Natural killer cell (primary cell): Measurements from ENCODE around the gene SLC7A7. TPM values are rescaled to one million over a fixed set of nuclear protein-coding genes. Genes with fewer than 3 reads are reported as not detected.

Experiments
- ATAC-seq, 3 donors: fragments of 150-1000 bp in 2 of 3; fragments of 200-7000 bp in 1 of 3; cut with Tn5 transposase; 1 replicate in 1 of 3; 2 replicates in 2 of 3; pipeline ENCODE4 v1.10.0; 2021; ENCODE audit warnings: mild to moderate bottlenecking in 2 of 3, moderate library complexity in 2 of 3
- DNase-seq, 2 donors: peaks; one replicate each; pipeline versions ENCODE4 v3.0.0 to v3.0.0-alpha.2; 2013 to 2021; ENCODE audit warnings: mixed read lengths in 1 of 2
- H3K27ac ChIP-seq: one replicate; pipeline ENCODE4 v1.5.1; 2013; ENCODE audit warnings: mild to moderate bottlenecking, low read length
- H3K27me3 ChIP-seq: one replicate; pipeline ENCODE4 v1.6.1; 2013; ENCODE audit warnings: low read length; ENCODE audit not compliant: control insufficient read depth, insufficient read depth
- H3K36me3 ChIP-seq: one replicate; pipeline ENCODE4 v1.6.1; 2013; ENCODE audit warnings: low read length; ENCODE audit not compliant: control insufficient read depth, insufficient read depth
- H3K4me1 ChIP-seq: one replicate; pipeline ENCODE4 v1.6.1; 2013; ENCODE audit warnings: low read length; ENCODE audit not compliant: control insufficient read depth, insufficient read depth
- H3K4me3 ChIP-seq: one replicate; pipeline ENCODE4 v1.5.1; 2013; ENCODE audit warnings: low read length
- H3K9me3 ChIP-seq: one replicate; pipeline ENCODE4 v1.6.1; 2013; ENCODE audit warnings: low read length; ENCODE audit not compliant: control insufficient read depth, insufficient read depth
- H3K27ac Mint-ChIP-seq, 2 donors: one replicate each; pipeline ENCODE4 v1.8.0; 2022; ENCODE audit warnings: mild to moderate bottlenecking in 2 of 2, mixed read lengths in 2 of 2, moderate library complexity in 1 of 2
- H3K27me3 Mint-ChIP-seq, 2 donors: one replicate each; pipeline ENCODE4 v1.8.0; 2022; ENCODE audit warnings: low read depth in 2 of 2, mixed read lengths in 2 of 2
- H3K36me3 Mint-ChIP-seq: one replicate; pipeline ENCODE4 v1.8.0; 2022; ENCODE audit warnings: mixed read lengths
- H3K4me1 Mint-ChIP-seq, 2 donors: one replicate each; pipeline ENCODE4 v1.8.0; 2022; ENCODE audit warnings: mixed read lengths in 2 of 2
- H3K4me3 Mint-ChIP-seq: one replicate; pipeline ENCODE4 v1.8.0; 2022; ENCODE audit warnings: mild to moderate bottlenecking, moderate library complexity, mixed read lengths
- H3K9me3 Mint-ChIP-seq, 2 donors: one replicate each; pipeline ENCODE4 v1.8.0; 2022; ENCODE audit warnings: mixed read lengths in 2 of 2
- WGBS: methylation state at CpG from one replicate; pipeline ENCODE4 v1.1.7; 2013; ENCODE audit warnings: missing lambda C conversion rate; ENCODE audit not compliant: insufficient coverage; 5-methylcytosine and 5-hydroxymethylcytosine counted together
- intact Hi-C: fragments of 100-400 bp; cut with micrococcal nuclease; formaldehyde crosslinking; loops from one replicate; pipeline ENCODE4 v1.14.2; 2022
- total RNA-seq, 4 donors: library from RNA; stranded (reverse); fragments of 120-200 nt in 1 of 4; gene quantifications; one replicate each; pipeline versions ENCODE4 v1.2.3 to v1.2.4, GENCODE V29; 2013 to 2022
- TF ChIP-seq, protein P1 (sequence below): fragments of 200-600 bp; IDR thresholded peaks from one replicate; pipeline ENCODE4 v1.8.0; 2022; ENCODE audit warnings: antibody characterized with exemption

Gene SLC7A7
- total RNA-seq, 3 donors from 2014 or later (not counting 1 experiment from before 2014, with no cell fraction given) = 4.3 to 16.8 (median 9.6) TPM

DNA sequence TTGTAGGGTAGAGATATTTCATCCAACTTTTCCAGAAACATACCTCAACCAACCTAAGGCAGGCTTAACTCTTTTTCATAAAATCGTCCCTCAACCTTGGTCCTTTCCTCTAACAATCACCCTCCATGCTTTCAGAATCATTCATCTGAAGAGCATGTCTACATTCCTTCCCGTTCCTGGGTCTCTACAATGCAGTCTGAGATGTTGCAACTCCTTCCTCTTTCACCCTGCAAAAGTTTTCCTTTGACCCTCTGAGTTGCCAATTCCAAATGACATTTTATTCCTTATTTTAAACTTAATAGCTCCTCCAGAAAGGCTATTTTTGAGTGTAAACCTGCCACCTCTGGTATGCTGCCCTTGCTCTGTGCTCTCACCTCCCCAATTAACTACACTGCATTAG is 16.7 kb downstream of the SLC7A7 start:
- Mint-ChIP-seq H3K4me3 (no peak overlapping the region), H3K36me3 (no peaks in the 10 kb centered on the region), H3K9me3 (no peaks in the 10 kb centered on the region), H3K27me3 (peaks cover 40 to 41% of the 10 kb centered on the region in 2 donors), H3K4me1 (no peaks in the 10 kb centered on the region), H3K27ac (no peak overlapping the region)
- Histone ChIP-seq H3K4me3 (no peak overlapping the region), H3K9me3 (no peaks in the 10 kb centered on the region), H3K27ac (no peak overlapping the region), H3K27me3 (no peaks in the 10 kb centered on the region), H3K4me1 (no peaks in the 10 kb centered on the region), H3K36me3 (no peaks in the 10 kb centered on the region)
- intact Hi-C loops = no loop called here
- WGBS = 38% methylated on average over 2 of the region's 2 CpGs
- TF ChIP-seq, protein P1, sequence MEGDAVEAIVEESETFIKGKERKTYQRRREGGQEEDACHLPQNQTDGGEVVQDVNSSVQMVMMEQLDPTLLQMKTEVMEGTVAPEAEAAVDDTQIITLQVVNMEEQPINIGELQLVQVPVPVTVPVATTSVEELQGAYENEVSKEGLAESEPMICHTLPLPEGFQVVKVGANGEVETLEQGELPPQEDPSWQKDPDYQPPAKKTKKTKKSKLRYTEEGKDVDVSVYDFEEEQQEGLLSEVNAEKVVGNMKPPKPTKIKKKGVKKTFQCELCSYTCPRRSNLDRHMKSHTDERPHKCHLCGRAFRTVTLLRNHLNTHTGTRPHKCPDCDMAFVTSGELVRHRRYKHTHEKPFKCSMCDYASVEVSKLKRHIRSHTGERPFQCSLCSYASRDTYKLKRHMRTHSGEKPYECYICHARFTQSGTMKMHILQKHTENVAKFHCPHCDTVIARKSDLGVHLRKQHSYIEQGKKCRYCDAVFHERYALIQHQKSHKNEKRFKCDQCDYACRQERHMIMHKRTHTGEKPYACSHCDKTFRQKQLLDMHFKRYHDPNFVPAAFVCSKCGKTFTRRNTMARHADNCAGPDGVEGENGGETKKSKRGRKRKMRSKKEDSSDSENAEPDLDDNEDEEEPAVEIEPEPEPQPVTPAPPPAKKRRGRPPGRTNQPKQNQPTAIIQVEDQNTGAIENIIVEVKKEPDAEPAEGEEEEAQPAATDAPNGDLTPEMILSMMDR = no peak
- ATAC-seq = no peak
- DNase-seq = no peak

DNA sequence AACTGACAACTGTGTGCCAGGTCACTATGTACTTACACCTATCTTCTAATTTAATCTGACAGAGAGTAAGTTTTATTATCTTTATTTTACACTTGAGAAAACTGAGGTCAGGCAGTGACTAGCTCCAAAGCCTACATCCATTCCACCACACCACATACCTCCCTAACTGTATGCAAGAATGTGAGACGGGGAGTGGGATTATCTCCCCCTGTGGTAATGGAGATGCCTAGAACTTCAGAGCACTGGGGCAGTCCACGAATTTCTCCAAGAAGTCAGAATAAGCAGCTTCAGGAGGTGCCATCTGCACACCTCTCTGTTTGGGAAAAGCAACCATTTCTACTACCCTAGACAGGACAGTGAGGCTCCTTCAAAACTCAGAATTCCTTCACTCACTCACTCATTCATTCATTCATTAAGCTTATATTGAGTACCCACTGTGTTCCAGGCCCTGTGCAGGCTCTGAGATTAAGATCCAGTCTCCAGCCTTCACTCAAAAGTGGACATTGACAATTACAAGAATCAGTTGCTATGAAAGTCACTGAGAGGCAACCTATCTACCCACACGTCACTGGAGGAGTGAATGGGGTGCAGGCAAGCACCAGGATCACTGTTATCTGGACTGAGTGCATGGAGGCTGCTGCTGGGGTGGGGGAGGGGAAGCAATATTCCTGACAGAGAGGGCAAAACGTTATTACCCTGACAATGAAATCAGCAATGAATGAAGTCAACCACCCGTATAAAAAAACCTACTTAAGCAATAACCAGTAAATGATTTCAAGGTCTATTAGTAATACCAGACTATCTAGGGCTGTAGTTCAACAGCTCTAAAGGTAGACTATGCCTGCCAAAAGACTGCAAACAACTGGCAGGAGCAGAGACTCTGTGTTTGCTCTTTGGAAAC is 18.0 kb downstream of the SLC7A7 start:
- H3K27ac ChIP-seq = no peak overlapping the region
- no peak for DNase-seq
- 77% methylated on average over 4 of the region's 5 CpGs for WGBS
- H3K4me1 ChIP-seq = no peaks in the 10 kb centered on the region
- no peaks in the 10 kb centered on the region for H3K36me3 ChIP-seq
- no peaks in the 10 kb centered on the region for H3K27me3 ChIP-seq
- no peak overlapping the region for H3K27ac Mint-ChIP-seq
- no peaks in the 10 kb centered on the region for H3K36me3 Mint-ChIP-seq
- no peaks in the 10 kb centered on the region for H3K9me3 ChIP-seq
- H3K27me3 Mint-ChIP-seq = peaks cover 29 to 34% of the 10 kb centered on the region in 2 donors
- H3K4me3 ChIP-seq = no peak overlapping the region
- no peak overlapping the region for H3K4me3 Mint-ChIP-seq
- no peak for ATAC-seq
- TF ChIP-seq, protein P1 = no peak
- H3K9me3 Mint-ChIP-seq = no peaks in the 10 kb centered on the region
- H3K4me1 Mint-ChIP-seq = no peaks in the 10 kb centered on the region
- intact Hi-C loops = no loop called here

DNA sequence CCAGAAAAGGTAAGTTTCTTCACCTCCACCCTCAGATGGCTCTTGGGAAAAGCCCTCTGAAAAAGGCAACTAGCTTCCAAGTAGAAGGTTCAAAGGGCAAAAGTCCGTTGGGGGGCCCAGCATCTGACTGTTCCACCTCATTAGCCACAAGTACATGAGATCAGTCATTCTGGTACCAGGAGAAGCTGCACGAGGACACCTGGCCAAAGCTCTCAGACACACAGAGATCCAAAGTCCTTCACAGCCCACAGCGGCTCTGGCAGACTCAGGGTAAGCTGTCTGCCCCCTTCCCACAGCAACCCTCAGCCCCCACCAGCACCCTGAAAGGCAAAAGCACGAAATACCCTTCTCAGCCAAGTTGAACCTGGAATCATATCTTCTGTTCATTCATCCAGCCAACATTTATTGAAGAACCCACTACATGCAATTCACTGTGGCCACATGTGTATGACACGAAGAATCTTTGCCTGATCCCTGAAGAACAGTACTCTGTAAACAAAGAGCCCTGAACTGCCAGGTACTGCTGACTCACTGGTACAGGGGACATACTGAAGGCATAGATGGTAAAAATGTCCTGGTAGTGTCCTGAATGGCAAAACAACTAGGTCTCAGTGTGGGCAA is 19.0 kb downstream of the SLC7A7 start:
- peaks cover 29 to 37% of the 10 kb centered on the region in 2 donors for H3K27me3 Mint-ChIP-seq
- WGBS = 57% methylated on average over 5 of the region's 5 CpGs
- H3K27ac ChIP-seq = no peak overlapping the region
- ATAC-seq = no peak
- H3K27me3 ChIP-seq = no peaks in the 10 kb centered on the region
- H3K4me3 Mint-ChIP-seq = no peak overlapping the region
- intact Hi-C loops = no loop called here
- DNase-seq = no peak
- H3K4me1 ChIP-seq = no peaks in the 10 kb centered on the region
- no peaks in the 10 kb centered on the region for H3K9me3 ChIP-seq
- H3K4me3 ChIP-seq = no peak overlapping the region
- TF ChIP-seq, protein P1 = no peak
- no peaks in the 10 kb centered on the region for H3K4me1 Mint-ChIP-seq
- no peaks in the 10 kb centered on the region for H3K36me3 ChIP-seq
- no peaks in the 10 kb centered on the region for H3K9me3 Mint-ChIP-seq
- H3K27ac Mint-ChIP-seq = no peak overlapping the region
- H3K36me3 Mint-ChIP-seq = no peaks in the 10 kb centered on the region
